Adrenal gland (tissue), 12 donors: ENCODE results near the gene ABCC10. TPM values are rescaled to one million over a fixed set of nuclear protein-coding genes. Genes with fewer than 3 reads are reported as not detected.
"Not testable (repeated sequence)": the region's sequence is repeated elsewhere in the genome, so short reads cannot be mapped to it uniquely, and the experiment has no call there.

Source experiments
- DNase-seq, 7 donors: peaks; one replicate each; pipeline ENCODE4 v3.0.0-alpha.2; 2019 to 2020
- H3K27ac ChIP-seq, 5 donors: fragments of 200-600 bp; sonication (generic) in 4 of 5; 1 replicate in 3 of 5; 2 replicates in 2 of 5; pipeline versions ENCODE4 v1.5.1 to v1.8.0; 2016 to 2020; ENCODE audit warnings: mild to moderate bottlenecking in 1 of 5
- H3K27me3 ChIP-seq: fragments of 200-600 bp; 2 replicates; pipeline ENCODE4 v1.8.0; 2021
- H3K36me3 ChIP-seq, 2 donors: fragments of 200-600 bp; replicated peaks in 1 of 2; 1 replicate in 1 of 2; 2 replicates in 1 of 2; pipeline versions ENCODE4 v1.5.1 to v1.8.0; 2018 to 2022
- H3K4me1 ChIP-seq, 2 donors: fragments of 200-600 bp; replicated peaks in 1 of 2; 1 replicate in 1 of 2; 2 replicates in 1 of 2; pipeline versions ENCODE4 v1.5.1 to v1.8.0; 2018 to 2021
- H3K4me3 ChIP-seq, 4 donors: fragments of 200-600 bp; sonication (generic) in 3 of 4; one replicate each; pipeline ENCODE4 v1.5.1; 2016 to 2018
- H3K9me3 ChIP-seq, 3 donors: fragments of 200-600 bp; sonication (generic) in 1 of 3; replicated peaks in 1 of 3; 1 replicate in 2 of 3; 2 replicates in 1 of 3; pipeline versions ENCODE4 v1.5.1 to v1.8.0; 2016 to 2021
- CTCF ChIP-seq, 6 experiments: fragments of 450-650 bp in 4 of 6; fragments of 200-600 bp in 2 of 6; sonication (generic) in 1 of 6; IDR thresholded peaks; 1 replicate in 5 of 6; 2 replicates in 1 of 6; pipeline versions ENCODE4 v1.5.1 to v1.8.0; 2016 to 2021; ENCODE audit warnings: antibody characterized with exemption in 6 of 6, mild to moderate bottlenecking in 2 of 6, moderate library complexity in 1 of 6
- POLR2A ChIP-seq, 2 donors: fragments of 450-650 bp; IDR thresholded peaks; one replicate each; pipeline ENCODE4 v1.6.1; 2017; ENCODE audit warnings: antibody characterized with exemption in 2 of 2, mild to moderate bottlenecking in 2 of 2, moderate library complexity in 1 of 2
- WGBS, 4 donors: extraction: QIAGEN DNeasy Blood & Tissue Kit in 2 of 4; methylation state at CpG; one replicate each; pipeline versions ENCODE4 v1.1.5 to v1.1.7; 2013 to 2017; 5-methylcytosine and 5-hydroxymethylcytosine counted together
- intact Hi-C, 2 donors: fragments of 100-400 bp; cut with DNase I; formaldehyde crosslinking; loops; one replicate each; pipeline versions ENCODE4 v1.14.1 to v1.15.0; 2022 to 2023
- polyA plus RNA-seq, 3 donors: library from polyadenylated mRNA; stranded (reverse); fragments of 200-250 nt in 2 of 3; fragments of 350-450 nt in 1 of 3; fragmentation: Illumina TruSeq in 1 of 3; extraction: RNeasy Lipid Tissue Mini Kit (QIAGEN cat#74804) in 1 of 3; gene quantifications; one replicate each; pipeline ENCODE4 v1.2.3, GENCODE V29; 2013 to 2014
- total RNA-seq, 9 donors: library from RNA; depleted of rRNA in 4 of 9; stranded (reverse); fragments of >200 nt in 4 of 9; fragments of 120-200 nt in 1 of 9; fragmentation: NEBNext Ultra II Directional in 1 of 9; extraction: Animal tissue kit (Norgen Biotek cat#: 25700) in 1 of 9; gene quantifications; one replicate each; pipeline versions ENCODE4 v1.1.0 to v1.2.4, GENCODE V29; 2013 to 2023
- donor health status: healthy with polysubstance abuse.
- donor health status: Bipolar disorder and iron deficiency.
- donor health status: DM: yes; HTN: yes; CAD: no.
- donor health status: DM: no; HTN: no; CAD: no.
- donor health status: DM: no; HTN: no; CAD: no.
- donor health status: DM: yes; HTN: yes; CAD: no.

ABCC10 gene
- total and polyA plus RNA-seq, 12 donors = 8.5 to 123 (median 25.6) TPM

- Histone ChIP-seq H3K27ac (no peak overlapping the region), H3K27me3 (no peaks in the 10 kb centered on the region), H3K4me3 (no peak overlapping the region), H3K36me3 (no peaks in the 10 kb centered on the region), H3K4me1 (no peaks in the 10 kb centered on the region), H3K9me3 (no peaks in the 10 kb centered on the region)
- DNase-seq = no peak
- intact Hi-C loops = loop anchor here (5.0 to 10.0 kb wide), 2 partner anchors 114 to 122 kb away; no protein-coding TSS in a partner anchor
- 77 to 81% (median 78%) methylated on average over 6 of the region's 6 CpGs for WGBS, 4 donors
- TF ChIP-seq POLR2A (IDR thresholded peaks at IDR 0.05) (no peak), CTCF (IDR thresholded peaks at IDR 0.05) (no peak)
These were observed 44.2 kb upstream of the ABCC10 start for GRCh38 chr6:43383021-43383667.

GRCh38 chr6:43386492-43386891 lies 40.8 kb upstream of the ABCC10 start:
- 27 to 71% (median 65%) methylated on average over 1 of the region's 1 CpG for WGBS, 4 donors
- Histone ChIP-seq H3K36me3 (no peaks in the 10 kb centered on the region), H3K9me3 (no peaks in the 10 kb centered on the region), H3K4me3 (no peak overlapping the region), H3K27ac (no peak overlapping the region), H3K4me1 (no peaks in the 10 kb centered on the region), H3K27me3 (no peaks in the 10 kb centered on the region)
- no peak for DNase-seq
- TF ChIP-seq CTCF (IDR thresholded peaks at IDR 0.05) = peak in 3 of 6 experiments; percentile 43 to 67 (median 55)
- TF ChIP-seq POLR2A (IDR thresholded peaks at IDR 0.05) = no peak
- intact Hi-C loops = loop anchor here (5.0 to 10.0 kb wide), 2 partner anchors 118 to 121 kb away; no protein-coding TSS in a partner anchor

GRCh38 chr6:43389730-43390295 lies 37.5 kb upstream of the ABCC10 start:
- WGBS, 4 donors = 86 to 92% (median 89%) methylated on average over 6 of the region's 6 CpGs
- intact Hi-C loops = loop anchor here (5.0 to 10.0 kb wide), 2 partner anchors 115 to 117 kb away; no protein-coding TSS in a partner anchor
- no peaks in the 10 kb centered on the region for H3K27me3 ChIP-seq
- no peaks in the 10 kb centered on the region for H3K4me1 ChIP-seq
- no peak for TF ChIP-seq CTCF (IDR thresholded peaks at IDR 0.05)
- no peak for TF ChIP-seq POLR2A (IDR thresholded peaks at IDR 0.05)
- no peak overlapping the region for H3K27ac ChIP-seq
- no peak overlapping the region for H3K4me3 ChIP-seq
- no peaks in the 10 kb centered on the region for H3K9me3 ChIP-seq
- H3K36me3 ChIP-seq = no peaks in the 10 kb centered on the region
- no peak for DNase-seq

GRCh38 chr6:43390753-43391439 lies 36.4 kb upstream of the ABCC10 start:
- H3K4me3 ChIP-seq = not testable (repeated sequence)

More at GRCh38 chr6:43390753-43391439, 36.4 kb upstream of the ABCC10 start:
- H3K27ac ChIP-seq, H3K4me1 ChIP-seq, intact Hi-C loops, H3K9me3 ChIP-seq, DNase-seq, H3K36me3 ChIP-seq, H3K27me3 ChIP-seq: not testable (repeated sequence)
- WGBS, 4 donors = 73 to 83% (median 77%) methylated on average over 10 of the region's 10 CpGs
